Liver (tissue), 9 donors: ENCODE measurements around the gene FAM131B. TPM values are rescaled to one million over a fixed set of nuclear protein-coding genes. Genes with fewer than 3 reads are reported as not detected.

Experiments used
- DNase-seq: peaks from one replicate; pipeline ENCODE4 v3.0.0-alpha.2; 2017; ENCODE audit warnings: low spot score
- H3K27ac ChIP-seq, 2 donors: one replicate each; pipeline ENCODE4 v1.7.0; 2013; ENCODE audit warnings: inconsistent platforms in 2 of 2, low read length in 2 of 2, control low read depth in 1 of 2, low read depth in 1 of 2, mild to moderate bottlenecking in 1 of 2
- H3K27me3 ChIP-seq, 4 donors: one replicate each; pipeline versions ENCODE4 v1.6.1 to v1.7.0; 2013; ENCODE audit warnings: low read length in 3 of 4, inconsistent platforms in 1 of 4, mild to moderate bottlenecking in 1 of 4, moderate library complexity in 1 of 4; ENCODE audit not compliant: control insufficient read depth in 4 of 4, insufficient read depth in 4 of 4
- H3K36me3 ChIP-seq, 4 donors: one replicate each; pipeline versions ENCODE4 v1.6.1 to v1.7.0; 2013; ENCODE audit warnings: low read length in 3 of 4, mild to moderate bottlenecking in 3 of 4, low read depth in 1 of 4, moderate library complexity in 1 of 4; ENCODE audit not compliant: control insufficient read depth in 4 of 4, insufficient read depth in 3 of 4
- H3K4me1 ChIP-seq, 4 donors: one replicate each; pipeline versions ENCODE4 v1.6.1 to v1.7.0; 2013; ENCODE audit warnings: low read length in 3 of 4, mild to moderate bottlenecking in 3 of 4, moderate library complexity in 1 of 4; ENCODE audit not compliant: control insufficient read depth in 4 of 4, insufficient read depth in 4 of 4
- H3K4me3 ChIP-seq, 3 donors: one replicate each; pipeline versions ENCODE4 v1.6.1 to v1.7.0; 2013; ENCODE audit warnings: low read length in 3 of 3, control low read depth in 1 of 3, low read depth in 1 of 3, mild to moderate bottlenecking in 1 of 3
- H3K9ac ChIP-seq, 2 donors: one replicate each; pipeline ENCODE4 v1.7.0; 2013; ENCODE audit warnings: low read length in 2 of 2, mild to moderate bottlenecking in 2 of 2, moderate library complexity in 2 of 2, control low read depth in 1 of 2, low read depth in 1 of 2
- H3K9me3 ChIP-seq, 4 donors: one replicate each; pipeline versions ENCODE4 v1.6.1 to v1.7.0; 2013; ENCODE audit warnings: low read length in 3 of 4; ENCODE audit not compliant: control insufficient read depth in 4 of 4
- ATF3 ChIP-seq: IDR thresholded peaks from 2 replicates; pipeline ENCODE4 v1.6.1; 2016; ENCODE audit warnings: antibody characterized with exemption
- CTCF ChIP-seq: fragments of 150-350 bp; IDR thresholded peaks from 2 replicates; pipeline ENCODE4 v1.5.1; 2017; ENCODE audit warnings: improper control_type of control experiment, low read depth, low read length; ENCODE audit not compliant: missing input control
- EGR1 ChIP-seq, 2 donors: IDR thresholded peaks; 2 replicates each; pipeline ENCODE4 v1.6.1; 2016 to 2018; ENCODE audit warnings: antibody characterized with exemption in 2 of 2, low read depth in 2 of 2
- FOXA1 ChIP-seq: IDR thresholded peaks from 2 replicates; pipeline ENCODE4 v1.6.1; 2016; ENCODE audit warnings: antibody characterized with exemption
- FOXA2 ChIP-seq: IDR thresholded peaks from 2 replicates; pipeline ENCODE4 v1.6.1; 2016; ENCODE audit warnings: antibody characterized with exemption
- GABPA ChIP-seq, 2 donors: IDR thresholded peaks in 1 of 2; conservative IDR thresholded peaks in 1 of 2; 2 replicates each; pipeline ENCODE4 v1.6.1; 2016; ENCODE audit warnings: antibody characterized with exemption in 2 of 2, mild to moderate bottlenecking in 1 of 2, moderate library complexity in 1 of 2
- HNF4A ChIP-seq, 2 donors: conservative IDR thresholded peaks; 2 replicates each; pipeline ENCODE4 v1.6.1; 2016; ENCODE audit warnings: antibody characterized with exemption in 2 of 2, mild to moderate bottlenecking in 2 of 2
- HNF4G ChIP-seq: IDR thresholded peaks from 2 replicates; pipeline ENCODE4 v1.6.1; 2016; ENCODE audit warnings: antibody characterized with exemption
- JUND ChIP-seq, 2 donors: IDR thresholded peaks; 2 replicates each; pipeline ENCODE4 v1.6.1; 2016; ENCODE audit warnings: antibody characterized with exemption in 2 of 2
- MAX ChIP-seq: IDR thresholded peaks from 2 replicates; pipeline ENCODE4 v1.6.1; 2016; ENCODE audit warnings: antibody characterized with exemption
- NR2F2 ChIP-seq: IDR thresholded peaks from 2 replicates; pipeline ENCODE4 v1.6.1; 2016; ENCODE audit warnings: antibody characterized with exemption
- RAD21 ChIP-seq, 2 donors: IDR thresholded peaks; 2 replicates each; pipeline ENCODE4 v1.6.1; 2016; ENCODE audit warnings: antibody characterized with exemption in 2 of 2, mild to moderate bottlenecking in 2 of 2
- REST ChIP-seq: IDR thresholded peaks from 2 replicates; pipeline ENCODE4 v1.6.1; 2016; ENCODE audit warnings: antibody characterized with exemption, mild to moderate bottlenecking
- RXRA ChIP-seq, 2 donors: IDR thresholded peaks; 2 replicates each; pipeline ENCODE4 v1.6.1; 2017 to 2018; ENCODE audit warnings: antibody characterized with exemption in 2 of 2, mild to moderate bottlenecking in 1 of 2
- SP1 ChIP-seq: IDR thresholded peaks from 2 replicates; pipeline ENCODE4 v1.6.1; 2018; ENCODE audit warnings: antibody characterized with exemption, mild to moderate bottlenecking
- TAF1 ChIP-seq: conservative IDR thresholded peaks from 2 replicates; pipeline ENCODE4 v1.6.1; 2016; ENCODE audit warnings: antibody characterized with exemption, mild to moderate bottlenecking
- YY1 ChIP-seq: IDR thresholded peaks from 2 replicates; pipeline ENCODE4 v1.6.1; 2016; ENCODE audit warnings: antibody characterized with exemption, mild to moderate bottlenecking
- ZBTB33 ChIP-seq: IDR thresholded peaks from 2 replicates; pipeline ENCODE4 v1.6.1; 2016; ENCODE audit warnings: antibody characterized with exemption
- WGBS: extraction: QIAGEN DNeasy Blood & Tissue Kit; methylation state at CpG from one replicate; pipeline ENCODE4 v1.1.7; 2013; 5-methylcytosine and 5-hydroxymethylcytosine counted together
- polyA plus RNA-seq, 2 donors: library from polyadenylated mRNA; stranded (reverse) in 1 of 2; unstranded in 1 of 2; fragments of 200-250 nt in 1 of 2; fragments of >200 nt in 1 of 2; fragmentation: Nextera tagmentation in 1 of 2; extraction: Ambion mirVana in 1 of 2; gene quantifications; one replicate each; pipeline versions ENCODE4 v1.2.1 to v1.2.3, GENCODE V29; 2013 to 2015
- total RNA-seq, 2 donors: library from RNA; depleted of rRNA; stranded (reverse); fragments of >200 nt; gene quantifications; one replicate each; pipeline ENCODE4 v1.2.3, GENCODE V29; 2014
- donor health status: healthy.
- donor health status: healthy.
- donor health status: healthy.
- donor health status: healthy.
- donor health status: healthy.

Gene FAM131B
- total and polyA plus RNA-seq, 4 donors = 0.06 to 0.14 (median 0.08) TPM; not detected in 1

- WGBS = 62% methylated on average over 14 of the region's 14 CpGs
- no peaks in the 10 kb centered on the region for H3K9me3 ChIP-seq
- peaks cover 10 to 31% (median 19%) of the 10 kb centered on the region in 4 donors for H3K36me3 ChIP-seq
- H3K4me3 ChIP-seq = no peak overlapping the region
- no peak overlapping the region for H3K9ac ChIP-seq
- H3K27ac ChIP-seq = no peak overlapping the region
- H3K27me3 ChIP-seq = no peaks in the 10 kb centered on the region
- DNase-seq = peak; percentile 70
- H3K4me1 ChIP-seq = peaks cover 44 to 80% (median 75%) of the 10 kb centered on the region in 4 donors
- TF ChIP-seq MAX (peak; percentile 65), RAD21 (IDR thresholded peaks at IDR 0.05) (peak in 1 of 2 donors; percentile 40), ZBTB33 (no peak), SP1 (peak; percentile 78), HNF4G (peak; percentile 86), TAF1 (no peak), ATF3 (peak; percentile 70), NR2F2 (peak; percentile 61), HNF4A (conservative IDR thresholded peaks at IDR 0.05) (peak; percentile 91 to 95), REST (no peak), CTCF (no peak), EGR1 (IDR thresholded peaks at IDR 0.05; ENCODE audit: low read depth in 2 of 2) (peak in 1 of 2 donors; percentile 31), YY1 (peak; percentile 20), JUND (IDR thresholded peaks at IDR 0.05) (peak in 1 of 2 donors; percentile 44), GABPA (IDR thresholded peaks at IDR 0.05 in 1 of 2, conservative IDR thresholded peaks at IDR 0.05 in 1 of 2) (no peak), FOXA2 (peak; percentile 15), FOXA1 (no peak), RXRA (IDR thresholded peaks at IDR 0.05) (peak; percentile 87 to 89)
These were observed 30.9 kb upstream of the FAM131B start for GRCh38 chr7:143393267-143394041.
